ENCODE results near the gene CRB3. TPM values are rescaled to one million over a fixed set of nuclear protein-coding genes. Genes with fewer than 3 reads are reported as not detected.
A peak's percentile ranks its signal among the peaks of the same experiment; 100 is the strongest.

CRB3 gene
- total RNA-seq, 2 experiments from 2014 or later = 1.1 TPM; not detected in 1

GRCh38 chr19:6473647-6474046 is 9.6 kb downstream of the CRB3 start:
- CTCF ChIA-PET = no interaction called here
- no peak for ATAC-seq
- Mint-ChIP-seq H3K36me3 (ENCODE audit: low read depth) (peaks cover 44% of the 10 kb centered on the region), H3K4me1 (ENCODE audit: low read depth) (no peaks in the 10 kb centered on the region), H3K4me3 (no peak overlapping the region), H3K27ac (no peak overlapping the region), H3K27me3 (ENCODE audit: low read depth) (no peaks in the 10 kb centered on the region), H3K9me3 (ENCODE audit: insufficient read depth) (no peaks in the 10 kb centered on the region)
- DNase-seq = no peak
- POLR2A ChIA-PET = interaction anchor here (0.7 to 1.4 kb wide), 2 partner anchors 8 to 49 kb away, joined by 5 to 9 read pairs; partner anchors contain the start of genes DENND1C and KHSRP

GRCh38 chr19:6475321-6476108 is 11.4 kb downstream of the CRB3 start:
- DNase-seq (no peak), ATAC-seq (no peak)
- Mint-ChIP-seq H3K36me3 (ENCODE audit: low read depth) (peaks cover 38% of the 10 kb centered on the region), H3K27me3 (ENCODE audit: low read depth) (no peaks in the 10 kb centered on the region), H3K27ac (no peak overlapping the region), H3K9me3 (ENCODE audit: insufficient read depth) (no peaks in the 10 kb centered on the region), H3K4me3 (no peak overlapping the region), H3K4me1 (ENCODE audit: low read depth) (peaks cover 12% of the 10 kb centered on the region)
- CTCF ChIA-PET = no interaction called here
- POLR2A ChIA-PET = no interaction called here

- ATAC-seq = peak; percentile 88
- Mint-ChIP-seq H3K27me3 (ENCODE audit: low read depth) (no peaks in the 10 kb centered on the region), H3K36me3 (ENCODE audit: low read depth) (peaks cover 31% of the 10 kb centered on the region), H3K9me3 (ENCODE audit: insufficient read depth) (no peaks in the 10 kb centered on the region), H3K4me3 (no peak overlapping the region), H3K4me1 (ENCODE audit: low read depth) (peaks cover 17% of the 10 kb centered on the region), H3K27ac (no peak overlapping the region)
- peak; percentile 66 for DNase-seq
- POLR2A ChIA-PET = no interaction called here
- CTCF ChIA-PET = no interaction called here
Measured at GRCh38 chr19:6476155-6476895, 12.3 kb downstream of the CRB3 start.

- no peak for DNase-seq
- POLR2A ChIA-PET = no interaction called here
- no peak overlapping the region for H3K4me3 Mint-ChIP-seq
- peaks cover 31% of the 10 kb centered on the region for H3K36me3 Mint-ChIP-seq (ENCODE audit: low read depth)
- CTCF ChIA-PET = no interaction called here
- no peak for ATAC-seq
- no peaks in the 10 kb centered on the region for H3K9me3 Mint-ChIP-seq (ENCODE audit: insufficient read depth)
- no peak overlapping the region for H3K27ac Mint-ChIP-seq
- peaks cover 20% of the 10 kb centered on the region for H3K4me1 Mint-ChIP-seq (ENCODE audit: low read depth)
- H3K27me3 Mint-ChIP-seq (ENCODE audit: low read depth) = no peaks in the 10 kb centered on the region
Measured at GRCh38 chr19:6476896-6477431, 12.9 kb downstream of the CRB3 start.

GRCh38 chr19:6478815-6479214 is 14.7 kb downstream of the CRB3 start:
- CTCF ChIA-PET = no interaction called here
- no peak overlapping the region for H3K4me3 Mint-ChIP-seq
- H3K27me3 Mint-ChIP-seq (ENCODE audit: low read depth) = no peaks in the 10 kb centered on the region
- DNase-seq = no peak
- H3K27ac Mint-ChIP-seq = no peak overlapping the region
- no peaks in the 10 kb centered on the region for H3K9me3 Mint-ChIP-seq (ENCODE audit: insufficient read depth)
- POLR2A ChIA-PET = no interaction called here
- H3K4me1 Mint-ChIP-seq (ENCODE audit: low read depth) = peaks cover 36% of the 10 kb centered on the region
- no peak for ATAC-seq
- H3K36me3 Mint-ChIP-seq (ENCODE audit: low read depth) = peaks cover 29% of the 10 kb centered on the region

- no peak for DNase-seq
- H3K27ac Mint-ChIP-seq = peak overlapping the region; percentile 97
- peaks cover 24% of the 10 kb centered on the region for H3K36me3 Mint-ChIP-seq (ENCODE audit: low read depth)
- ChIA-PET POLR2A (interaction anchor here (0.5 to 1.5 kb wide), 3 partner anchors 11 to 401 kb away, joined by 3 to 5 read pairs (median 4); no protein-coding TSS in a partner anchor), CTCF (interaction anchor here (1.6 to 1.8 kb wide), 2 partner anchors 32 to 54 kb away, joined by 5 to 7 read pairs; partner anchors contain the start of gene KHSRP)
- no peaks in the 10 kb centered on the region for H3K9me3 Mint-ChIP-seq (ENCODE audit: insufficient read depth)
- no peak for ATAC-seq
- H3K4me3 Mint-ChIP-seq = peak overlapping the region; percentile 95
- no peaks in the 10 kb centered on the region for H3K27me3 Mint-ChIP-seq (ENCODE audit: low read depth)
- peaks cover 37% of the 10 kb centered on the region for H3K4me1 Mint-ChIP-seq (ENCODE audit: low read depth)
Measured at GRCh38 chr19:6479836-6480398, 15.8 kb downstream of the CRB3 start.

- DNase-seq (peak; percentile 50), ATAC-seq (peak; percentile 35)
- no peaks in the 10 kb centered on the region for H3K27me3 Mint-ChIP-seq (ENCODE audit: low read depth)
- no peaks in the 10 kb centered on the region for H3K9me3 Mint-ChIP-seq (ENCODE audit: insufficient read depth)
- CTCF ChIA-PET = interaction anchor here (0.8 to 3.2 kb wide), 17 partner anchors 9 to 677 kb away, joined by 3 to 19 read pairs (median 4); partner anchors contain the start of genes CLPP, KHSRP and VAV1
- H3K36me3 Mint-ChIP-seq (ENCODE audit: low read depth) = peaks cover 18% of the 10 kb centered on the region
- H3K4me1 Mint-ChIP-seq (ENCODE audit: low read depth) = peaks cover 37% of the 10 kb centered on the region
- peak overlapping the region; percentile 97 for H3K27ac Mint-ChIP-seq
- POLR2A ChIA-PET = interaction anchor here (0.6 to 2.2 kb wide), 19 partner anchors 8 to 174 kb away, joined by 3 to 17 read pairs (median 6); partner anchors contain the start of genes ALKBH7, KHSRP, SLC25A23 and TNFSF9
- H3K4me3 Mint-ChIP-seq = peak overlapping the region; percentile 95
Measured at GRCh38 chr19:6480848-6481415, 16.9 kb downstream of the CRB3 start.

- DNase-seq (peak; percentile 85), ATAC-seq (peak; percentile 91)
- Mint-ChIP-seq H3K36me3 (ENCODE audit: low read depth) (peaks cover 11% of the 10 kb centered on the region), H3K4me1 (ENCODE audit: low read depth) (peaks cover 37% of the 10 kb centered on the region), H3K4me3 (peak within 1 kb of the TSS; percentile 95), H3K9me3 (ENCODE audit: insufficient read depth) (no peaks in the 10 kb centered on the region), H3K27me3 (ENCODE audit: low read depth) (no peaks in the 10 kb centered on the region), H3K27ac (peak within 1 kb of the TSS; percentile 97)
- CTCF ChIA-PET = interaction anchor here (0.8 to 3.2 kb wide), 18 partner anchors 8 to 677 kb away, joined by 3 to 19 read pairs (median 4); partner anchors contain the start of genes CLPP, KHSRP and VAV1
- POLR2A ChIA-PET = interaction anchor here (0.6 to 2.2 kb wide), 20 partner anchors 8 to 331 kb away, joined by 3 to 17 read pairs (median 5); partner anchors contain the start of genes ALKBH7, KHSRP, SLC25A23 and TNFSF9
Measured at GRCh38 chr19:6481541-6482342, 17.7 kb downstream of the CRB3 start, which contains the start of gene DENND1C. DENND1C (minus strand) TSS chr19:6481787; CDS start chr19:6481695, 92 bp downstream.

- DNase-seq (no peak), ATAC-seq (no peak)
- H3K4me1 Mint-ChIP-seq (ENCODE audit: low read depth) = peaks cover 37% of the 10 kb centered on the region
- peaks cover 6% of the 10 kb centered on the region for H3K36me3 Mint-ChIP-seq (ENCODE audit: low read depth)
- H3K27me3 Mint-ChIP-seq (ENCODE audit: low read depth) = no peaks in the 10 kb centered on the region
- no peaks in the 10 kb centered on the region for H3K9me3 Mint-ChIP-seq (ENCODE audit: insufficient read depth)
- ChIA-PET CTCF (interaction anchor here (1.8 to 3.2 kb wide), 3 partner anchors 9 to 34 kb away, joined by 4 to 19 read pairs (median 10); no protein-coding TSS in a partner anchor), POLR2A (interaction anchor here (0.6 to 2.2 kb wide), 9 partner anchors 9 to 331 kb away, joined by 3 to 17 read pairs (median 9); partner anchors contain the start of genes ALKBH7, KHSRP and SLC25A23)
- H3K4me3 Mint-ChIP-seq = peak overlapping the region; percentile 95
- H3K27ac Mint-ChIP-seq = peak overlapping the region; percentile 97
Measured at GRCh38 chr19:6482343-6482686, 18.2 kb downstream of the CRB3 start.

GRCh38 chr19:6483235-6483634 is 19.2 kb downstream of the CRB3 start:
- DNase-seq (no peak), ATAC-seq (no peak)
- ChIA-PET CTCF (interaction anchor here (2.0 to 3.2 kb wide), 2 partner anchors 22 to 33 kb away, joined by 10 to 19 read pairs; no protein-coding TSS in a partner anchor), POLR2A (no interaction called here)
- H3K36me3 Mint-ChIP-seq (ENCODE audit: low read depth) = peaks cover 4% of the 10 kb centered on the region
- H3K27ac Mint-ChIP-seq = peak overlapping the region; percentile 5
- H3K27me3 Mint-ChIP-seq (ENCODE audit: low read depth) = no peaks in the 10 kb centered on the region
- H3K9me3 Mint-ChIP-seq (ENCODE audit: insufficient read depth) = no peaks in the 10 kb centered on the region
- H3K4me1 Mint-ChIP-seq (ENCODE audit: low read depth) = peaks cover 37% of the 10 kb centered on the region
- no peak overlapping the region for H3K4me3 Mint-ChIP-seq
